SH-SY5Y (cell line): Measurements from ENCODE around the gene FLNA.

ENCODE experiments used
- GATA2 ChIP-seq: IDR thresholded peaks from 2 replicates; pipeline ENCODE4 v1.6.1; 2011; ENCODE audit warnings: mild to moderate bottlenecking, low read depth, low read length
- GATA3 ChIP-seq: IDR thresholded peaks from 2 replicates; pipeline ENCODE4 v1.6.1; 2011; ENCODE audit warnings: low read depth, mild to moderate bottlenecking, low read length, moderate library complexity

- no peak for TF ChIP-seq GATA2
- no peak for TF ChIP-seq GATA3
These were observed 45.8 kb downstream of the FLNA start for GRCh38 chrX:154328646-154329045.
